ENCODE results near the gene TGIF1.

- TF ChIP-seq CTCF (IDR thresholded peaks at IDR 0.05 in 8 of 11, conservative IDR thresholded peaks at IDR 0.05 in 3 of 11) (peak in 3 of 11 experiments; percentile 8 to 33 (median 14)), POLR2A (IDR thresholded peaks at IDR 0.05) (no peak)
Observed at GRCh38 chr18:3455090-3455635, 5.2 kb downstream of the TGIF1 start.

Measured in spleen (tissue), 7 donors.